OCI-LY3 (cell line): Measurements from ENCODE around the gene MAMLD1.

Experiments
- CTCF ChIP-seq: fragments of 200-600, 300-600 bp; sonication (generic); IDR thresholded peaks from 2 replicates; pipeline ENCODE4 v1.5.1; 2014; ENCODE audit warnings: antibody characterized with exemption, low read length, low read depth
- EZH2phosphoT487 ChIP-seq: fragments of 200-600 bp; shearing (Covaris generic); IDR thresholded peaks from 2 replicates; pipeline ENCODE4 v1.6.1; 2018; ENCODE audit warnings: antibody characterized with exemption, mixed run types, low read depth

- TF ChIP-seq CTCF (no peak), EZH2phosphoT487 (no peak)
These were observed 15.6 kb upstream of the MAMLD1 start for GRCh38 chrX:150347471-150347870.
